HG02759 (cell line): ENCODE measurements around the gene RTN4RL2.

ENCODE experiments used
- ATAC-seq: cut with Tn5 transposase; IDR thresholded peaks from one replicate; pipeline ENCODE4 v1.9.1; 2021; ENCODE audit warnings: mild to moderate bottlenecking, moderate library complexity; ENCODE audit not compliant: unreplicated experiment

Gene RTN4RL2

DNA sequence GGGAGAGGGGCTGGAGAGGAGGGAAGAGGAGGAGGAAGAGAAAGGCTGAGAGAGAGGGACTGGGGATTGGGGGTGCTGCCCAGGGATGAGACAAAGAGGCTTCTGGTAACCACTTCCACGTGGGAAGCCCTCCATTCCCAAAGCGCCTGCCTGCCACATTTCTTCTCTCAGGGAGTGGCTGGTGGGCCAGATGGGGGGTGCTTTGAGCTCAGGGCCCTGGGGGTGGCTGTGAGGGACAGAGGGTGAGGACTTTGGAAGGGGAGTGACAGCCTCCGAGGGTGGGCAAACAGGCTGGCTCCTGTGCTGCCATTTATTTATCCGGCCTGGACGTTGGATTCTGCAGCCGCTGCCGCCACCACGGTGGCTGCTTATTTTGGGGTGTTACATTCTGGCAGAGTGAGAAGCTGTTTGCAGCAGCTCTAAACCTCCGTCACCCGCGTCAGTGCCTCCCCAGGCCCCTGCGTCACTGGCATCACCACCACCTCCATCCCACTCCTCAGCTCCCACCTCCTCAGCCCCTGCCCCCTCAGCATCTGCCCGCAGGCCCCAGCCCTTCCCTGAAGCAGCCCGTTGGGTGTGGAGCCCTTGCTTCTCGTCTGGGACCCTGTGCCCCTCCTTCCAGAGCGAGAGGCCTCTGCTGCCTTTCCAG lies 1.6 kb downstream of the RTN4RL2 start:
- ATAC-seq: no peak

DNA sequence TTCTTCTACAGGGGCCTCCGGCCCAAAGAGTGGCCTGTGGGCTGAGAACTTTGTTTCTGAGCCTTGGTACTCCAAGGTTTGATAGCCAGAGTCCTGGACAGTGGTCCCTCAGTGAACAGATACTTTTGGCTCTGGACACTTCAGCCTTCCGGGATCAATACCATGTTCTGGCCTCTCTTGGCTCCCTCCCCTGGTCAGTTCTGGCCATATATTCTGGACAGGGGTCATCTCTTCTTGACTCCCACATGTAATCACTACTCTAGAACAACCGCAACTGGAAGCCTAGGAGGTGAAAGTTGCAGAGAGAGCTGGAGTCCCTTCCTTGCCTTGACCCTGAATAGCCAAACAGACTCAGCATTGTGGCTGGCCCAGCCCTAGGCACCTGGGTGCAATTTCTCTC lies 2.3 kb downstream of the RTN4RL2 start:
- ATAC-seq: no peak

DNA sequence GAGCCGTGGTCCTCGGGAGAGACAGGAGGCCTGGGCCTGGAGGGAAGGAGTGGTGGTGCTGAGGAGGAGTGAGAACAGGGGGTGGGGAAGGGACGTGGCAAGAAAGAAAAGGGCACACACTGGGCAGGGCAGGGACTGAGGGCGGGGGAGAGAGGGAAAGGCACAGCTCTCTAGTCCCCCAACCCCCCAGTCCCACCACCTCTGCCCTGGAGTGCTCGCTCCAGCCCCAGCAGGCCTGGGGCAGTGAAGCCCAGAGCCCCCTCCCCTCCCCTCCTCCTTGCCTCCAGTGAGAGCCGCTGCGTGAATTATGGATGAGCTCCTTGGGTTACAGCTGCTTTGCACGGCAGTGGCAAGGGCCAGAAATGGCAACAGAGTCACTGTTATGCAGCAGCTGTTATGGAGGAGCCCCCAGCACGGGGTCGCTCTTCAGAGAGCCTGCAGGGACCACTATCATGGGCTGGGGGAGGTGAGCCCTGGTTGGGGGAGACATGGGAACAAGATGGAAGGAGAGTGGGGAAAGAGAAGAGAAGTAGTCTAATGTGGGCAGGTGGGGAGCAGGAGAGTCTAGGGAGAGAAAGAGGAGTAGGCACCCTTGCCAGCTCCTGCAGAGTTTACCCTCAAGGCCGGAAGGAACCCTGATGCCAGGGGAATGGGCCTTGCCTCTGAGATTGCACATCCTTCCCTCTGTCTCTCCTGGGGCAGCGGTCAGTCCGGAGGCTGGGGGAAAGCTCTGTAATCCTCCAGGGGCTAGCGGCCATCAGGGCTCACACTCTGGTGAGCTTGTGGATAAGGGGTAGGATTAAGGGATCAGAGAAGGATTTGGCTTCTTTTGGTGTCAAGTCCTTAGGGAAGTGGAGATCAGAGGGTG lies 3.6 kb downstream of the RTN4RL2 start:
- ATAC-seq: no peak

DNA sequence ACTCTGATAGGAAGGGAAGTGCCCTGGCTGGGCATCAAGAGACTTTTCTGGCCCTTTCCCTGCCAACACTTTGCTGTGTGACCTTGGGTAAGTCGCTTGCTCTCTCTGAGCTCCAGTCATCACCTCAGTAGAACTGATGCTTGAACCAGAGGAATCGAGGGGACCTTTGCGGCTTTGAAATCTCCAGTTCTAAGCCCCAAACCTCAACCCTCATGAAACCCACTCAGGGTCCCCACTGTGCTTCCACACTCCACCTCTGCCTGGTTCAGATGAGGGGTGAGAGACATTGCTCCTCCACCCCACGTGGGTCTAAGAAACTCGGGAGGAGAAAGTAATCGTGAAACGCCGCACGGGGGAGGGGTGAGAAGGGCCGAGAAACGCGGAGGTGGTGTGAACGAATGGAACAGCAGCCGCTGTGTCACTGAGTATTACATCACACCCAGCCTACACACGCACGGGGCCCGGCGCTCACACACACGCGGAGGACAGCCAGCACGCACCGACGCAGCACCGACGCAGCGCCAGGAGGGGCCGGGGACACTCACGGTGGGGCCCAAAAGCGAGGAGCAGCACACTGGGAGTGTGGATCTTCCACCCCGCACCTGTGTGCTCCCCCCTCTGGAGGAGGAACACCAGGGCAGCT lies 4.3 kb downstream of the RTN4RL2 start:
- no peak for ATAC-seq

DNA sequence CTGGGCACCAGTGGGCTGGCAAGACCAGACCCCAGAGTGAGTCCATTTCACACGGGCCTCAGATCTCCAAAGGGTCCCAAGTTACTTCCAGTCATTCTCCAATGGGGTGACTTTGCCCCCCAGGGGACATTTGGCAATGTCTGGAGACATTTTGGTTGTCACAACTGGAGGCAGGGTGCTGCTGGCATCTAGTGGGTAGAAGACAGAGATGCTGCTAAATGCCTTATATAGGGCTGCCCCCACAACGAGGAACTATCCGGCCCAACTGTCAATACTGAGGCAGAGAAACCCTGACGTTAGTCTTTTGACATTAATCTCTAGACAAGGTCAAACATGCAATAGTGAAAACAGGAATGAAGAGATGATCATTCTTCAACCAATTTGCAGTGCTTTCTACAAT lies 6.4 kb downstream of the RTN4RL2 start:
- ATAC-seq: no peak

DNA sequence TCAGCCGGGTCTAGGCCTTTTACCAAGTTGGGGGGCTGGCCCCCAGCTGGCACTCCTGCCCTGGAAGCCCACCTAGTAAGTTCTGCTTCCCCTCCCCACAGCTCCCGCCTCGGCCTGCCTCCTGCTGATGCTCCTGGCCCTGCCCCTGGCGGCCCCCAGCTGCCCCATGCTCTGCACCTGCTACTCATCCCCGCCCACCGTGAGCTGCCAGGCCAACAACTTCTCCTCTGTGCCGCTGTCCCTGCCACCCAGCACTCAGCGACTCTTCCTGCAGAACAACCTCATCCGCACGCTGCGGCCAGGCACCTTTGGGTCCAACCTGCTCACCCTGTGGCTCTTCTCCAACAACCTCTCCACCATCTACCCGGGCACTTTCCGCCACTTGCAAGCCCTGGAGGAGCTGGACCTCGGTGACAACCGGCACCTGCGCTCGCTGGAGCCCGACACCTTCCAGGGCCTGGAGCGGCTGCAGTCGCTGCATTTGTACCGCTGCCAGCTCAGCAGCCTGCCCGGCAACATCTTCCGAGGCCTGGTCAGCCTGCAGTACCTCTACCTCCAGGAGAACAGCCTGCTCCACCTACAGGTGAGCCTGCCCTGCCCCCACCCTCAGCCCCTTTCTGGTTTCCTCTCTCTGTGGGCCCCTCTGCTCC lies 7.3 kb downstream of the RTN4RL2 start:
- no peak for ATAC-seq

DNA sequence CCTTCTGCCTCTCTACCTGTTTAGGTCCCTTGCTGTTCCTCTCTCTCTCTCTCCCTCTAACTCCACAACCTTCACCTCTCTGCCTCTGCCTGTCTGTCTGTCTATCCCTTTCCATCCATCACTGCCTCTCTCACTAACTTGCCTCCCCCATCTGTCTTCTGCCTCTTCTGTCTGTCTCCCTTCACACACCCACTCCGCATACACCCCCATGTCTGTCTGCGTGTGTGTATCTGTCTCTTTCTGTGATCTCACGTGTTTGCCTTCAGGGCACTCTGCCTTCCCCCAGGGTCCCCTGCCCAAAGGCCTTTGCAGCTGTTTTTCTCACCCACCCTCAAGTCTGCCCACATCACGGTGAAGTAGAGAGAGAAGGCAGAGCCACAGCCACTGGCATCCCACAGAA lies 7.9 kb downstream of the RTN4RL2 start:
- ATAC-seq: no peak

DNA sequence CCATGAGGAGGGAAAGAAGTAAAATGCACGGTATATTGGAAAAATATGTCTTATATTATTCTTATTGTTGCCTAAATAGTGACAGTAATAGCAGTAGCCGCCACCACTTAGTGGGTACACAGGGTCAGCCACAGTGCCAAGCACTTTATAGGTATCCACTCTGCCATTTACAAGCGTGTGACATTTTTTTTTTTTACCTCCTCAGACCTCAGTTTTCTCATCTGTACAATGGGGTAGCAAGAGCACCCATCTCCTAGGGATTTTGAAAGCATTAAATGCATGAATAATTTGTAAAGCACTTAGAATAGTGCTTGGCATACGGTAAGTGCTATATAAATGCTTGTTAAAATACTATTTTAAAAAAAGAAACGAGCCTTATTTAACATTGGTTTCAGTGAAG lies 8.9 kb downstream of the RTN4RL2 start:
- no peak for ATAC-seq

DNA sequence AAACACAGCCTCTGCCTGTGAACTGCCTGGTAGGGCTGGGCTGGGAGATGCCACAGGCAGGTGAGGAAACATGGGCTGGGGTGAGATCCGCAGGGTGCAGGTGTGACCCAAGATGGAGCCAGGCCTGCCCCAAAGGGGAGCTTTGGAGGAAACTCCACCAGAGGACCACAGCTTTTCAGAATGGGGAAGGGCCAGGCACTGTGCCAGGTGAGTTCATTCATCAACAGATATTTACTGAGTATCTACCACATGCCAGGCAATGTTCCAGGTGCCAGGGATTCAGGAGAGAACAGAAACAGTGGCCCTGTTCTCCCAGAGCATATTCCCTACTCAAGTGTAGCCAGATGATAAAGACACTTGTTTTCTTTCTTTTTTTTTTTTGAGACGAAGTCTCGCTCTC lies 11.2 kb downstream of the RTN4RL2 start:
- no peak for ATAC-seq

DNA sequence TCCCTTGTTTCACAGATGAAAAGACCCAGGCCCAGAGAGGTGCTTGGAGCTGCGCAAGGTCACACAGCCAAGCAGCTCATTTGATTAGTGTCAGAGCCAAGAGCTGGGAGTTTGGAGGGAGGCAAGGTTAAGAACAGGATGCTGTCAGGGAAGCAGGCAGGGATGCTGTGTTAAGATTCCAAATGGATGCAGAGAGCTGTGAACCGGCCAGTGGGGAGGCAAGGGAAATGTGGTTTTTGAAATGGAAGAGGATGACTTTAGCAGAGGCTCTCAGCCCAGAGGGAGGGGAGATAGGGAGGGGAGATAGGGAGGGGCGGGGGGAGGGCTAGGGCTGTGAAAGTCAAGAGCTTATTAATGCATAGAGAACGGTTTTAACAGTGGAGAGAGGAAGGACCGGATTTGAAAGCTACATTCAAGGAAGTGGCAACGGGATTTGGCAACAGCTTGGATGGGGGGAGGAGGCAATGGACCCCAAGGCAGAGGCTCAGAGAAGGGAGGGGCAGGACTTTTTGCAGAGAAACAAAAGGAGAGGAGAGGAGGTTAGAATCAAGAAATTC lies 13.0 kb downstream of the RTN4RL2 start:
- ATAC-seq: no peak

DNA sequence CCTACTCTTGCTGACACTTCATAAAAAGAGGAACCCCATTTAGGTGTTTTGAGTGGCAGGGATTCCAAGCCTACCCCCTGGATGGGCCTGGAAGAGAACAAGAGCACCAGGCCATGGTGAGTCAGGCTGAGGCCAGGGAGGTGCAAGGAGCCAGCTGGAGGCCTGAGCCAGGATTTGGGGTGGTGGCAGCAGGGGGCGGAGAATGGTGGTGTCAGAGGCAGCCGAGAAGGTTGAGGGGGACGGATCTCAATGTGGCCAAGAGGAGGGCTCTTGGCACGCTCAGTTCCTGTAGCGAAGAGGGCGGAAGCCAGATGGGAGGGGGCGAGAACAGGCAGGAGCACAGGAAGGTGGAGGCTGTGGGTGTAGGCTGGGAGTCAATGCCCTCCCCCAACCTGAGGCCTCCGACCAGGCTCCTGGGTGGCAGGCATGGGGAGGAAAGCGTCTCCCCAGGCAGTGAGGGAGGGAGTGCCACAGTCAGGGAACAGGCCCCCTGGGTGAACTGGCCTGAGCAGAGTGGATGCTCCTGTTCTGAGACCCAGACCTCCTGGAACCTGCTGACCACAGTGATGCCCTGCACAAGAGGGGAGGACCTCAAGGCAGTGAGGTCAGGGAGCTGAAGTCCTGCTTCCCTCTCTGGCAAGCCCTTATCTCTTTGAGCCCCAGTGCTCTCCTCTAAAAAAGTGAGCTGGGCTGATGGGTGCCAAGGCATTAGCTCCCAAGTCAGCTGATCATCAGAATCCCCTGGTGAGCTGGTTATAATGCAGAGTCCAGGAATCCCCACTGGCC lies 13.9 kb downstream of the RTN4RL2 start:
- peak; percentile 32 for ATAC-seq

DNA sequence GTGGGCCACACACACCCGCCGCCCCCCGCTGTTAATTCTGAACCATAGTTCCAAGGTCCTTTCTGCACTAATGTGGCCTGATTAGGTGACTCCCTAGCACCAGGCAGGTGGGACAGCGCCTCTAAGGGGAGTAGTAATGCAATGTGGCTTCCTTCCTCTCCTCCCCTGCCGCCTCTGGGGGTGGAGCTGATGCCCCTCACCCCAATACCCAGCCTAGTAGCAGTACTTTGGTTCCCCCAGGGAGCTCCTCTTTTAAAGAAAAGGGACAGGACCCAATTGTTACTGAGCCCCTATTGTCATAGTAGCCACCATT lies 14.4 kb downstream of the RTN4RL2 start:
- ATAC-seq: no peak

DNA sequence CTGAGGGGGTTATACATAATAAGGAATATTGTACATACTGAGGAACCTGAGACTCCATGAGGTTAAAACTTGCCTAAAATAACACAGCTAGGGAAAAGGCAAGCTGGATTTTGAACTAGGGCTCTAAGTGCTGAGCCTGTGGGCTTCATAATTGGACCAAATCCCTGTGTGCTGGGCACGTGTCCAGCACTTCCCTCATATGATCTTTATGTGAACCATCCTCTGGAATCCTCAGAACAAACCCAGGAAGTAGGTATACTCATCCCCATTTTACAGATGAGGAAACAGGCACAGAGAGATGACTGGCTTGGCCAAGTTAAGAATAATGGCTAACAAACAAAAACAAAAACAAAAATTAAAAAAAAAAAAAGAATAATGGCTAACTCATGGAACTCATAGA lies 14.9 kb downstream of the RTN4RL2 start:
- ATAC-seq: no peak

DNA sequence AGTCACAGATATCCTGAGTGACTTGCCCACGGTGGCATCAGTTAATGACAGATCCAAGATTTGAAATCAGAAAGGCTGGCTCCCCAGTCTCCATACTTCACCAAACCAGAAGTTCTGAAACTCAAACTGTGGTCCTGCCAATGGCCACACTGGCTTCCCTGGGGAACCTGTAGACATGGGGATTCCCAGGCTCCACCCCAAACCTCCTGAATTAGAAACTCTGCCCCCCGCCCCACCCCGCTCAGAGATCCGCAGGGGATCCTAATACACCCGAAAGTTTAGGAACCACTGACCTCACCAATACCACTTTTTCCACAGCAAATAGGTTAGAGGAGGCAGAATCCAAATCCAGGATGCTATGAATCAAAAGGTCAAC lies 15.3 kb downstream of the RTN4RL2 start:
- ATAC-seq: peak; percentile 33

DNA sequence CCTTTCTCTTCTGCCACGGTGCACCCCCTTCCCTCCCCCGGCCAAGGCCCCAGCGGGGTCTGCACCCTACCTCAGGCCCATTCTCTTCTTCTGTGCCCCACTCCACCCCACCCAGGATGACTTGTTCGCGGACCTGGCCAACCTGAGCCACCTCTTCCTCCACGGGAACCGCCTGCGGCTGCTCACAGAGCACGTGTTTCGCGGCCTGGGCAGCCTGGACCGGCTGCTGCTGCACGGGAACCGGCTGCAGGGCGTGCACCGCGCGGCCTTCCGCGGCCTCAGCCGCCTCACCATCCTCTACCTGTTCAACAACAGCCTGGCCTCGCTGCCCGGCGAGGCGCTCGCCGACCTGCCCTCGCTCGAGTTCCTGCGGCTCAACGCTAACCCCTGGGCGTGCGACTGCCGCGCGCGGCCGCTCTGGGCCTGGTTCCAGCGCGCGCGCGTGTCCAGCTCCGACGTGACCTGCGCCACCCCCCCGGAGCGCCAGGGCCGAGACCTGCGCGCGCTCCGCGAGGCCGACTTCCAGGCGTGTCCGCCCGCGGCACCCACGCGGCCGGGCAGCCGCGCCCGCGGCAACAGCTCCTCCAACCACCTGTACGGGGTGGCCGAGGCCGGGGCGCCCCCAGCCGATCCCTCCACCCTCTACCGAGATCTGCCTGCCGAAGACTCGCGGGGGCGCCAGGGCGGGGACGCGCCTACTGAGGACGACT lies 15.9 kb downstream of the RTN4RL2 start:
- ATAC-seq: peak; percentile 36

DNA sequence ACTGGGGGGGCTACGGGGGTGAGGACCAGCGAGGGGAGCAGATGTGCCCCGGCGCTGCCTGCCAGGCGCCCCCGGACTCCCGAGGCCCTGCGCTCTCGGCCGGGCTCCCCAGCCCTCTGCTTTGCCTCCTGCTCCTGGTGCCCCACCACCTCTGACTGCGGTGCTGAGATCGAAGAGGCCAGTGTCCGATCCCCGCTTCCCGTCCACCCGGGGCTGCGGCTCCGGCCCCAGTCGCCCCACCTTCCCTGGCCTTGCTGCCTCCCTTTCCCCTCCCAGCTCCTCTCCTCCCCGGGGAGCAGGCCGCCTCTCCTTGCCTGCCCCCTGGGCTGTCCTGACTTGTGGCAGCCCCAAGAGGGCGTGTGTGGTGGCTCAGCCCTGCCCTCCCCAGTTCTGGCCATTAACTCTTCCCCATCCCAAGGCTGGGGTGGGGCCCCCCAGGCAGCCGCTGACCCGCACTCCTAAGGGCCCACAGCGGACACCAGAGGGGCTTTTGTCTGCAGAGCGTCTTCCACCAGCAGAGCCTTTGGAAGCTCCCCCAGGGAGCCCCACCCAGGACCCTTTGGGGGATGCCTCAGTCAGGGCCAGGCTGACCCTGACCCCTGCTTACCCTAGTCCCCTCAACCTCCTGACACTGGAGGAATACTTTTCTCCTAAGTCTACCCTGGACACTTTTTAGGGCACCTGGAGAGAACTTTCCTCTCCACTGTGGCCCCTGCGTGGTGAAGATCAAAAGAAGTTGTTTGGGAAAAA lies 16.6 kb downstream of the RTN4RL2 start:
- ATAC-seq: peak; percentile 60

DNA sequence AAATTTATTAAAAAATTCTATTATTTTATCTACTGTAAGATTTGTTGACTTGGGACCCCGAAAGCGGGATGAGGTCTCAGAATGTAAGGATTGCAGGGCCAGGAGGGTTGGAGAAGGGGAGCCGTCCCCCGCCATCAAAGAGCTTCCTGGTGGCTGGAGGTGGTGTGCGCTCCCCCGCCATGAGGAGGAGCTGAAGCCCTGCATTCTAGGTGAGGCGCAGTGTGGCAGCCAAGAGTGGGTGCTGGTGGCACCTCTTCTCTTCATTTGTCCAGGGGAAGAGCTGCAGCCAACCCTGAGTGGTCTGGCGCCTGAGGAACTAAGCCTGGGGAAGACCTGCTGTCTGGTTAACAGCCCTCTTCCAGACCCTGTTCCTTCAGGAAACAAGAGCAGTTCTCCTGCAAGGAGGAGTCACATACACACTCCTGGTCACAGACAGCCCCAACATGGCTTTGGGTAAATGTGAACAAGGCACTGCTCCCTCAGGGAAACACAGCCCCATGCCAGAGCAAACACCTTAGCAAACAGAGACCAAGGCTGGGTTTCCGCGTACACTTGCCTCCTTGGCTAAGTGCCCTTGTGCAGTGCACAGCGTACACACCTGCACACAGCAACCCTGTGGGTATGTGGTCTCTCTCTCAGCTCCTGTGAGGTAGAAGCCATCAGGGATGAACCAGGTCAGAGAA lies 17.3 kb downstream of the RTN4RL2 start:
- no peak for ATAC-seq

DNA sequence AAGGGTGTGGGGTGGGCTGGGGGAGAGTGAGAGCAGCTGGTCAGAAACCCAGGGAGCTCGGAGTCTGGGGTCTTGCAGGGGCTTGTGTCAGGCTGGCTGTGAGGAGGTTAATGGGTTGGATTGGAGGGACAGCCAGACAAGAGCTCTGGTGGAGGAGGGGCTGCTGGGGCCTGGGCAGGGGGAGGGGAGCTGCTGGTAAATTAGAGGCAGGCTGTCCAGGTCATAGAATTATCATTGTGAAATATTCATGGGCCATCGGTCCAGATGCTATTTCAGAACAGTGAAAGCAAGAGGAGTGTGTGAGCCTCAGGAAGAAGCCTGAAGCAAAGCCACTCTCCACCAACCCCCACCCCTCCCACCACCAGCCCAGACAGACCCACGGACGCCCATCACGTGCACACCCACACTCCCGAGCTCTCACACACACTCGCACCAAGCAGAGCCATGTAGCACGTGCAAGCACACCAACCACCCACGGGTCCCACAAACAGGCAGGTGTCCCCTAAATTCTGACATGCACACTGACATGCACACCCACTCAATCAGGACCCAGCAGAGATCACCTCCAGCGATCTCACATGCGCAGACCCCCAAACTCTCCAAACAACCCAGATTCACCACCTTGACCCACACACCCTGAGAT lies 18.8 kb downstream of the RTN4RL2 start:
- ATAC-seq: no peak
